GM12891 (cell line): ENCODE results near the gene ADAMTS20.

ENCODE experiments used
- DNase-seq: peaks from one replicate; pipeline ENCODE4 v3.0.0; 2011; ENCODE audit warnings: low spot score; ENCODE audit not compliant: insufficient read length
- FAIRE-seq: peaks from 2 replicates; lab custom pipeline; 2011; peaks lifted over from hg19 to GRCh38; lab: Jason Lieb, UNC
- PAX5 ChIP-seq: IDR thresholded peaks from 2 replicates; pipeline ENCODE4 v1.6.1; 2011; ENCODE audit warnings: low read length, moderate library complexity, mild to moderate bottlenecking; ENCODE audit not compliant: insufficient read depth, severe bottlenecking
- POLR2A ChIP-seq: IDR thresholded peaks from 2 replicates; pipeline ENCODE4 v1.6.1; 2011; ENCODE audit warnings: low read depth, low read length, control low read depth
- POLR2AphosphoS5 ChIP-seq: IDR thresholded peaks from 2 replicates; pipeline ENCODE4 v1.6.1; 2011; ENCODE audit warnings: low read depth, low read length, control low read depth
- POU2F2 ChIP-seq: IDR thresholded peaks from 2 replicates; pipeline ENCODE4 v1.6.1; 2011; ENCODE audit warnings: low read depth, mild to moderate bottlenecking, control low read depth, low read length, moderate library complexity
- SPI1 ChIP-seq: IDR thresholded peaks from 2 replicates; pipeline ENCODE4 v1.6.1; 2011; ENCODE audit warnings: low read depth, low read length, control low read depth
- TAF1 ChIP-seq: IDR thresholded peaks from 2 replicates; pipeline ENCODE4 v1.6.1; 2011; ENCODE audit warnings: low read depth, low read length, control low read depth

Gene ADAMTS20

GRCh38 chr12:43308776-43309175, 243.2 kb downstream of the ADAMTS20 start:
- no peak for FAIRE-seq
- DNase-seq: no peak

GRCh38 chr12:43307126-43307525, 244.9 kb downstream of the ADAMTS20 start:
- no peak for DNase-seq
- no peak for TF ChIP-seq POU2F2
- no peak for TF ChIP-seq PAX5
- no peak for TF ChIP-seq POLR2A
- no peak for TF ChIP-seq POLR2AphosphoS5
- no peak for TF ChIP-seq SPI1
- TF ChIP-seq TAF1: no peak
- FAIRE-seq: no peak

More at GRCh38 chr12:43308776-43309175, 243.2 kb downstream of the ADAMTS20 start:
- TF ChIP-seq TAF1 (no peak), SPI1 (no peak), POLR2A (no peak), POLR2AphosphoS5 (no peak), POU2F2 (no peak), PAX5 (no peak)

- TF ChIP-seq TAF1 (no peak), POLR2A (no peak)
- DNase-seq (no peak), FAIRE-seq (no peak)
These were observed 245.9 kb downstream of the ADAMTS20 start for GRCh38 chr12:43306066-43306465.

- TF ChIP-seq SPI1 (no peak), POLR2A (no peak), POU2F2 (no peak), PAX5 (no peak), POLR2AphosphoS5 (no peak), TAF1 (no peak)
- FAIRE-seq (no peak), DNase-seq (no peak)
These were observed 246.9 kb downstream of the ADAMTS20 start for GRCh38 chr12:43305065-43305464.
